GM12878 (cell line): ENCODE measurements around the gene NAGA.

Experiments
- CTCF ChIP-seq, 3 experiments: IDR thresholded peaks in 2 of 3; conservative IDR thresholded peaks in 1 of 3; 2 replicates each; pipeline ENCODE4 v1.5.1; 2011; ENCODE audit warnings: low read depth in 3 of 3, low read length in 3 of 3, mild to moderate bottlenecking in 3 of 3, control low read depth in 2 of 3, moderate library complexity in 2 of 3, inconsistent platforms in 1 of 3, mixed read lengths in 1 of 3; ENCODE audit not compliant: control insufficient read depth in 2 of 3, insufficient read depth in 1 of 3; ENCODE audit errors: extremely low read depth in 1 of 3
- FOXM1 ChIP-seq: IDR thresholded peaks from 2 replicates; pipeline ENCODE4 v1.6.1; 2012; ENCODE audit warnings: low read depth, mild to moderate bottlenecking, inconsistent platforms, low read length, moderate library complexity
- TAF1 ChIP-seq: IDR thresholded peaks from 2 replicates; pipeline ENCODE4 v1.6.1; 2011; ENCODE audit warnings: mild to moderate bottlenecking, low read depth, low read length, borderline replicate concordance

GRCh38 chr22:42067671-42068251 lies 2.9 kb downstream of the NAGA start:
- TF ChIP-seq TAF1 (no peak), FOXM1 (no peak), CTCF (IDR thresholded peaks at IDR 0.05 in 2 of 3, conservative IDR thresholded peaks at IDR 0.05 in 1 of 3; ENCODE audit: control insufficient read depth in 2 of 3, extremely low read depth in 1 of 3, insufficient read depth in 1 of 3, low read depth in 3 of 3, low read length in 3 of 3) (no peak)
